GM23338 (cell line): Measurements from ENCODE around the gene DNAAF2. TPM values are rescaled to one million over a fixed set of nuclear protein-coding genes. Genes with fewer than 3 reads are reported as not detected.

Source experiments
- ATAC-seq: fragments of 200-7000 bp; cut with Tn5 transposase; 3 replicates; pipeline ENCODE4 v1.9.1; 2020
- DNase-seq: peaks from one replicate; pipeline ENCODE4 v3.0.0-alpha.2; 2015; ENCODE audit warnings: low spot score
- H2AFZ ChIP-seq: fragments of 200-600 bp; sonication (generic); 2 replicates; pipeline ENCODE4 v1.8.0; 2016; ENCODE audit warnings: antibody characterized with exemption, mild to moderate bottlenecking, moderate library complexity
- H3F3A ChIP-seq: fragments of 200-600 bp; sonication (generic); replicated peaks from 2 replicates; pipeline ENCODE4 v1.8.0; 2017; ENCODE audit warnings: antibody characterized with exemption, mixed run types, low read depth
- H3K27ac ChIP-seq: fragments of 200-600 bp; sonication (generic); 2 replicates; pipeline ENCODE4 v1.6.1; 2016; ENCODE audit warnings: low read depth
- H3K27me3 ChIP-seq: fragments of 200-600 bp; sonication (generic); 2 replicates; pipeline ENCODE4 v1.8.0; 2016; ENCODE audit warnings: mild to moderate bottlenecking, mixed run types, moderate library complexity; ENCODE audit not compliant: insufficient read depth
- H3K36me3 ChIP-seq: fragments of 200-600 bp; sonication (generic); 2 replicates; pipeline ENCODE4 v1.8.0; 2016; ENCODE audit warnings: mild to moderate bottlenecking; ENCODE audit not compliant: insufficient read depth
- H3K4me1 ChIP-seq: fragments of 200-600 bp; sonication (generic); 2 replicates; pipeline ENCODE4 v1.8.0; 2016; ENCODE audit warnings: mild to moderate bottlenecking, moderate library complexity; ENCODE audit not compliant: insufficient read depth
- H3K4me2 ChIP-seq: fragments of 200-600 bp; sonication (generic); 2 replicates; pipeline ENCODE4 v1.7.1; 2017; ENCODE audit warnings: mixed run types
- H3K4me3 ChIP-seq: fragments of 200-600 bp; sonication (generic); 2 replicates; pipeline ENCODE4 v1.6.1; 2016; ENCODE audit warnings: mixed run types
- H3K79me2 ChIP-seq: fragments of 200-600 bp; sonication (generic); replicated peaks from 2 replicates; pipeline ENCODE4 v1.8.0; 2017; ENCODE audit warnings: mild to moderate bottlenecking; ENCODE audit not compliant: insufficient read depth
- H3K9me2 ChIP-seq: fragments of 200-600 bp; sonication (generic); 2 replicates; pipeline ENCODE4 v1.8.0; 2017; ENCODE audit not compliant: insufficient read depth
- H4K20me1 ChIP-seq: fragments of 200-600 bp; sonication (generic); replicated peaks from 2 replicates; pipeline ENCODE4 v1.8.0; 2017; ENCODE audit warnings: mild to moderate bottlenecking; ENCODE audit not compliant: insufficient read depth
- H3K27ac Mint-ChIP-seq: 2 replicates; pipeline ENCODE4 v1.8.0; 2020; ENCODE audit warnings: inconsistent platforms, mild to moderate bottlenecking, moderate library complexity, mixed read lengths
- H3K27me3 Mint-ChIP-seq: 3 replicates; pipeline ENCODE4 v1.8.0; 2022; ENCODE audit warnings: low read depth, mild to moderate bottlenecking, moderate library complexity, mixed read lengths, inconsistent platforms; ENCODE audit not compliant: insufficient read depth, poor library complexity
- H3K36me3 Mint-ChIP-seq: 3 replicates; pipeline ENCODE4 v1.8.0; 2021; ENCODE audit warnings: low read depth, mild to moderate bottlenecking, inconsistent platforms, moderate library complexity, mixed read lengths
- H3K4me1 Mint-ChIP-seq: 3 replicates; pipeline ENCODE4 v1.8.0; 2020; ENCODE audit warnings: mild to moderate bottlenecking, inconsistent platforms, mixed read lengths
- H3K4me3 Mint-ChIP-seq: 3 replicates; pipeline ENCODE4 v1.8.0; 2021; ENCODE audit warnings: moderate library complexity, mild to moderate bottlenecking, inconsistent platforms, mixed read lengths
- H3K9me3 Mint-ChIP-seq: 3 replicates; pipeline ENCODE4 v1.8.0; 2020; ENCODE audit warnings: moderate library complexity, mild to moderate bottlenecking, inconsistent platforms, mixed read lengths
- CREB1 ChIP-seq: fragments of 250-450 bp; sonication (Bioruptor Pico); IDR thresholded peaks from 2 replicates; pipeline ENCODE4 v1.5.0; 2020; ENCODE audit warnings: low read depth, mild to moderate bottlenecking, moderate library complexity
- CTCF ChIP-seq, 2 experiments: fragments of 200-600 bp in 1 of 2; sonication (generic) in 1 of 2; conservative IDR thresholded peaks; 2 replicates each; pipeline versions ENCODE4 v1.5.1 to v1.6.1; 2016 to 2017; ENCODE audit warnings: antibody characterized with exemption in 2 of 2, low read depth in 2 of 2, mild to moderate bottlenecking in 2 of 2, moderate library complexity in 1 of 2
- ETS1 ChIP-seq: IDR thresholded peaks from 2 replicates; pipeline ENCODE4 v1.6.1; 2016; ENCODE audit warnings: antibody characterized with exemption
- EZH2 ChIP-seq: fragments of 200-600 bp; sonication (generic); IDR thresholded peaks from one replicate; pipeline ENCODE4 v1.8.0; 2017; ENCODE audit warnings: antibody characterized with exemption, mild to moderate bottlenecking, low read depth; ENCODE audit not compliant: unreplicated experiment
- EZH2phosphoT487 ChIP-seq: fragments of 200-600 bp; sonication (generic); IDR thresholded peaks from one replicate; pipeline ENCODE4 v1.8.1; 2018; ENCODE audit warnings: antibody characterized with exemption; ENCODE audit not compliant: unreplicated experiment
- JUNB ChIP-seq: IDR thresholded peaks from one replicate; pipeline ENCODE4 v1.6.1; 2016; ENCODE audit warnings: antibody characterized with exemption; ENCODE audit not compliant: unreplicated experiment
- NANOG ChIP-seq: IDR thresholded peaks from 2 replicates; pipeline ENCODE4 v1.6.1; 2016; ENCODE audit warnings: antibody characterized with exemption, borderline replicate concordance
- POLR2AphosphoS5 ChIP-seq: IDR thresholded peaks from 2 replicates; pipeline ENCODE4 v1.6.1; 2016; ENCODE audit warnings: antibody characterized with exemption, low read depth
- REST ChIP-seq: IDR thresholded peaks from one replicate; pipeline ENCODE4 v1.6.1; 2018; ENCODE audit warnings: antibody characterized with exemption; ENCODE audit not compliant: unreplicated experiment
- STAT1 ChIP-seq: IDR thresholded peaks from one replicate; pipeline ENCODE4 v1.6.1; 2016; ENCODE audit warnings: antibody characterized with exemption; ENCODE audit not compliant: unreplicated experiment
- ZNF114 ChIP-seq: fragments of 250-450 bp; sonication (Bioruptor Pico); IDR thresholded peaks from 2 replicates; pipeline ENCODE4 v1.5.0; 2020; ENCODE audit warnings: mild to moderate bottlenecking, moderate library complexity
- polyA plus RNA-seq: library from polyadenylated mRNA; unstranded; fragments of >200 nt; fragmentation: Nextera tagmentation; extraction: Ambion mirVana; gene quantifications from 2 replicates; pipeline ENCODE4 v1.2.1, GENCODE V29; 2016
- total RNA-seq: library from RNA; depleted of rRNA; stranded (reverse); fragments of >200 nt; shearing (Covaris generic); gene quantifications from 2 replicates; pipeline ENCODE4 v1.2.3, GENCODE V29; 2014

DNAAF2 gene
- total and polyA plus RNA-seq, 2 experiments from 2014 or later: 40.4 to 62.6 TPM

- Mint-ChIP-seq H3K27me3 (no peaks in the 10 kb centered on the region), H3K4me1 (peaks cover 2% of the 10 kb centered on the region; the same call in 2 of the 3 replicates), H3K4me3 (no peak overlapping the region), H3K27ac (no peak overlapping the region), H3K9me3 (no peaks in the 10 kb centered on the region), H3K36me3 (peaks cover 48% of the 10 kb centered on the region)
- no peak for ATAC-seq
- Histone ChIP-seq H4K20me1 (peaks cover 10% of the 10 kb centered on the region; the same call in 1 of the 2 replicates), H3K36me3 (peaks cover 12% of the 10 kb centered on the region), H2AFZ (no peak overlapping the region), H3K27ac (no peak overlapping the region), H3F3A (no peaks in the 10 kb centered on the region), H3K4me3 (no peak overlapping the region), H3K27me3 (no peaks in the 10 kb centered on the region), H3K4me2 (no peak overlapping the region), H3K79me2 (peaks cover 7% of the 10 kb centered on the region; the same call in 1 of the 2 replicates), H3K4me1 (no peaks in the 10 kb centered on the region), H3K9me2 (no peaks in the 10 kb centered on the region)
- DNase-seq: no peak
- TF ChIP-seq JUNB (no peak), EZH2phosphoT487 (no peak), NANOG (no peak), STAT1 (no peak), POLR2AphosphoS5 (no peak)
Observed at GRCh38 chr14:49607583-49607982, 27.5 kb downstream of the DNAAF2 start.

- H3K4me2 ChIP-seq: peak within 1 kb of the TSS; percentile 83
- H2AFZ ChIP-seq: peak within 1 kb of the TSS; percentile 80
- Mint-ChIP-seq H3K4me1 (peaks cover 9% of the 10 kb centered on the region; the same call in 2 of the 3 replicates), H3K27ac (peak within 1 kb of the TSS; percentile 95), H3K4me3 (peak within 1 kb of the TSS; percentile 94), H3K36me3 (peaks cover 19% of the 10 kb centered on the region), H3K9me3 (no peaks in the 10 kb centered on the region), H3K27me3 (peaks cover 20% of the 10 kb centered on the region)
- peaks cover 8% of the 10 kb centered on the region for H3F3A ChIP-seq
- H3K9me2 ChIP-seq: no peaks in the 10 kb centered on the region
- no peaks in the 10 kb centered on the region for H3K27me3 ChIP-seq
- H3K4me3 ChIP-seq: peak within 1 kb of the TSS; percentile 97
- peak; percentile 80 for ATAC-seq
- peak; percentile 85 for DNase-seq
- H3K4me1 ChIP-seq: 0 out of 2 replicates have a peak, but pooled peaks cover 5% of the 10 kb centered on the region
- H3K79me2 ChIP-seq: peaks cover 34% of the 10 kb centered on the region
- H3K36me3 ChIP-seq: peaks cover 12% of the 10 kb centered on the region; the same call in 1 of the 2 replicates
- peak within 1 kb of the TSS; percentile 92 for H3K27ac ChIP-seq
- no peaks in the 10 kb centered on the region for H4K20me1 ChIP-seq
- TF ChIP-seq STAT1 (no peak), POLR2AphosphoS5 (peak; percentile 77), ETS1 (peak; percentile 61), CREB1 (CRISPR knock-in tag) (peak; percentile 53)
Observed at GRCh38 chr14:49598485-49599300, 36.4 kb downstream of the DNAAF2 start, which contains the start of gene LRR1. Gene LRR1, plus strand, starts transcription at chr14:49598940. Its CDS starts 81 bp downstream, at chr14:49599021.

- Mint-ChIP-seq H3K27me3 (peaks cover 20% of the 10 kb centered on the region), H3K36me3 (peaks cover 18% of the 10 kb centered on the region), H3K4me3 (peak overlapping the region; percentile 94), H3K27ac (peak overlapping the region; percentile 95), H3K4me1 (peaks cover 9% of the 10 kb centered on the region; the same call in 2 of the 3 replicates), H3K9me3 (no peaks in the 10 kb centered on the region)
- Histone ChIP-seq H2AFZ (peak overlapping the region; percentile 80), H3K4me1 (0 out of 2 replicates have a peak, but pooled peaks cover 5% of the 10 kb centered on the region), H3K4me2 (peak overlapping the region; percentile 83), H3K27ac (peak overlapping the region; percentile 92; the same call in 1 of the 2 replicates), H3K79me2 (peaks cover 34% of the 10 kb centered on the region), H4K20me1 (no peaks in the 10 kb centered on the region), H3K27me3 (no peaks in the 10 kb centered on the region), H3K36me3 (peaks cover 10% of the 10 kb centered on the region; the same call in 1 of the 2 replicates), H3K4me3 (peak overlapping the region; percentile 97), H3F3A (peaks cover 8% of the 10 kb centered on the region), H3K9me2 (no peaks in the 10 kb centered on the region)
- DNase-seq (no peak), ATAC-seq (peak; percentile 20)
- TF ChIP-seq NANOG (no peak), EZH2 (no peak), REST (no peak), ZNF114 (CRISPR knock-in tag) (no peak), CTCF (conservative IDR thresholded peaks at IDR 0.05; ENCODE audit: low read depth in 2 of 2) (no peak), STAT1 (no peak), POLR2AphosphoS5 (no peak), EZH2phosphoT487 (no peak)
Observed at GRCh38 chr14:49598189-49598484, 36.9 kb downstream of the DNAAF2 start.
